Lung (tissue), 12 donors: ENCODE data around the gene FBXO31. TPM values are rescaled to one million over a fixed set of nuclear protein-coding genes. Genes with fewer than 3 reads are reported as not detected.
A peak's percentile ranks its signal among the peaks of the same experiment; 100 is the strongest.

Source experiments
- ATAC-seq: fragments of 200-7000 bp; cut with Tn5 transposase; one replicate; pipeline ENCODE4 v1.9.1; 2020; ENCODE audit warnings: moderate number of reproducible peaks; ENCODE audit not compliant: insufficient read depth, low FRiP score
- DNase-seq, 3 donors: peaks; one replicate each; pipeline ENCODE4 v3.0.0-alpha.2; 2013 to 2017
- H3K27ac ChIP-seq, 2 donors: one replicate each; pipeline ENCODE4 v1.5.1; 2013; ENCODE audit warnings: mild to moderate bottlenecking in 2 of 2, moderate library complexity in 2 of 2, control low read depth in 1 of 2, inconsistent platforms in 1 of 2, low read depth in 1 of 2, low read length in 1 of 2
- H3K27me3 ChIP-seq, 3 donors: one replicate each; pipeline ENCODE4 v1.5.1; 2013; ENCODE audit warnings: low read length in 2 of 3; ENCODE audit not compliant: control insufficient read depth in 3 of 3, insufficient read depth in 3 of 3
- H3K36me3 ChIP-seq, 4 donors: one replicate each; pipeline ENCODE4 v1.5.1; 2013; ENCODE audit warnings: low read length in 4 of 4, mild to moderate bottlenecking in 1 of 4, moderate library complexity in 1 of 4; ENCODE audit not compliant: control insufficient read depth in 4 of 4, insufficient read depth in 4 of 4
- H3K4me1 ChIP-seq, 5 donors: one replicate each; pipeline ENCODE4 v1.5.1; 2013; ENCODE audit warnings: low read length in 5 of 5, mild to moderate bottlenecking in 2 of 5, moderate library complexity in 1 of 5; ENCODE audit not compliant: control insufficient read depth in 5 of 5, insufficient read depth in 5 of 5
- H3K4me3 ChIP-seq: one replicate; pipeline ENCODE4 v1.5.1; 2013; ENCODE audit warnings: mild to moderate bottlenecking, control low read depth, moderate library complexity
- H3K9ac ChIP-seq, 2 donors: one replicate each; pipeline ENCODE4 v1.5.1; 2013; ENCODE audit warnings: low read length in 2 of 2, control low read depth in 1 of 2; ENCODE audit not compliant: insufficient read depth in 1 of 2
- H3K9me3 ChIP-seq, 4 donors: one replicate each; pipeline ENCODE4 v1.5.1; 2013; ENCODE audit warnings: low read length in 3 of 4, mild to moderate bottlenecking in 1 of 4, moderate library complexity in 1 of 4; ENCODE audit not compliant: control insufficient read depth in 4 of 4, insufficient read depth in 3 of 4
- CTCF ChIP-seq: IDR thresholded peaks from 2 replicates; pipeline ENCODE4 v1.5.1; 2012; ENCODE audit warnings: mild to moderate bottlenecking; ENCODE audit errors: control extremely low read depth, extremely low read depth
- WGBS, 2 donors: extraction: QIAGEN DNeasy Blood & Tissue Kit; methylation state at CpG; one replicate each; pipeline ENCODE4 v1.1.7; 2013; 5-methylcytosine and 5-hydroxymethylcytosine counted together
- polyA plus RNA-seq, 2 donors: library from polyadenylated mRNA; stranded (reverse); fragments of 200-250 nt; gene quantifications; one replicate each; pipeline ENCODE4 v1.2.1, GENCODE V29; 2013
- total RNA-seq, 2 donors: library from RNA; depleted of rRNA in 1 of 2; stranded (reverse); fragments of >200 nt in 1 of 2; gene quantifications; one replicate each; pipeline ENCODE4 v1.2.1, GENCODE V29; 2014 to 2021
- donor health status: control.
- donor health status: control.
- donor health status: Bipolar disorder and iron deficiency.
- donor health status: healthy.
- donor health status: DM: yes; HTN: yes; CAD: no.

Gene FBXO31
- total and polyA plus RNA-seq, 4 donors, result 10.1 to 35.1 (median 23.2) TPM

GRCh38 chr16:87352818-87353217, 30.8 kb downstream of the FBXO31 start:
- H3K36me3 ChIP-seq, result peaks cover 0 to 8% (median under 1%) of the 10 kb centered on the region in 4 donors
- H3K27me3 ChIP-seq, result no peaks in the 10 kb centered on the region
- no peak overlapping the region for H3K4me3 ChIP-seq
- TF ChIP-seq CTCF, result no peak
- no peak overlapping the region for H3K9ac ChIP-seq
- 96 to 98% methylated on average over 15 of the region's 15 CpGs for WGBS, 2 donors
- DNase-seq (no peak), ATAC-seq (no peak)
- H3K9me3 ChIP-seq, result no peaks in the 10 kb centered on the region
- no peak overlapping the region for H3K27ac ChIP-seq
- peaks cover 0 to 9% (median 0%) of the 10 kb centered on the region in 5 donors for H3K4me1 ChIP-seq

- ATAC-seq (no peak), DNase-seq (no peak)
- H3K9ac ChIP-seq, result no peak overlapping the region
- WGBS, 2 donors, result 79 to 81% methylated on average over 9 of the region's 9 CpGs
- H3K27me3 ChIP-seq, result no peaks in the 10 kb centered on the region
- no peak for TF ChIP-seq CTCF
- peaks cover 0 to 9% (median 0%) of the 10 kb centered on the region in 5 donors for H3K4me1 ChIP-seq
- no peak overlapping the region for H3K27ac ChIP-seq
- no peaks in the 10 kb centered on the region for H3K9me3 ChIP-seq
- H3K4me3 ChIP-seq, result no peak overlapping the region
- peaks cover 0 to 9% (median 6%) of the 10 kb centered on the region in 4 donors for H3K36me3 ChIP-seq
These were observed 32.3 kb downstream of the FBXO31 start for GRCh38 chr16:87351320-87351698.

DNA sequence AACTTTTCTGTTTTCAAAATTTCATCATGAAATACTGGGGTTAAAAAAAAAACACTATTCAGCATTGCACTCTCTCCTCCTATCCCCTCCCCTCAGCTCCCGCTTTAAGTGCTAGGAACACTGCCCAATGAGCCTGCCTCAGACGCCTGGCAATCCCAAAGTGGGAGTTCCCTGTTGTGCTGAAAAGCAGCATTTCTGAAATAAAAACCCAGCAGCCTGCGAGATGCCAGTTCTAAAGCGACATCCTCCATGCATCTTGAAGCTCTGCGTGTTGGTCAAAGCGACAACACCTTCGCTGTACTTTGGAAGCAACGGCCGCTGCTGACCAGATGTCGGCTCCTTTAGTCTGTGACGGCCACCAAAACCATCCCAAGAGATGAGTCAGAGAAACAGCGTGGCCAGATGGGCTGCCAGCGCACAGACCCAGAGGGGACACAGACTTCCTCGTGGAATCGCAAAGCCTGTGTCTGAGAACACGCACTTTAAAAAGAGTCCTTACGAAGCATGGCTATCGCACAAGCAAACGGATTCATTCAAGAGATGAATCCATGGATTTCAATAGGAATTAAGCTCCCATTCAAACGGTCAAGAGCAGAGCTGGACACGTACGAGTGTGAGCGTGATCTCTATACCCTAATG, 32.8 kb downstream of the FBXO31 start:
- DNase-seq (peak in 2 of 3 donors; percentile 73 to 79), ATAC-seq (no peak)
- Histone ChIP-seq H3K9ac (no peak overlapping the region), H3K27me3 (no peaks in the 10 kb centered on the region), H3K27ac (no peak overlapping the region), H3K36me3 (peaks cover 0 to 12% (median 6%) of the 10 kb centered on the region in 4 donors), H3K9me3 (no peaks in the 10 kb centered on the region), H3K4me3 (no peak overlapping the region), H3K4me1 (peaks cover 0 to 9% (median 0%) of the 10 kb centered on the region in 5 donors)
- 77 to 86% methylated on average over 23 of the region's 23 CpGs for WGBS, 2 donors
- no peak for TF ChIP-seq CTCF

- 90 to 93% methylated on average over 8 of the region's 8 CpGs for WGBS, 2 donors
- DNase-seq (no peak), ATAC-seq (no peak)
- no peak overlapping the region for H3K27ac ChIP-seq
- no peaks in the 10 kb centered on the region for H3K27me3 ChIP-seq
- peaks cover 0 to 9% (median 2%) of the 10 kb centered on the region in 5 donors for H3K4me1 ChIP-seq
- H3K4me3 ChIP-seq, result no peak overlapping the region
- H3K36me3 ChIP-seq, result peaks cover 0 to 15% (median 5%) of the 10 kb centered on the region in 4 donors
- H3K9me3 ChIP-seq, result no peaks in the 10 kb centered on the region
- no peak overlapping the region for H3K9ac ChIP-seq
- no peak for TF ChIP-seq CTCF
These were observed 33.5 kb downstream of the FBXO31 start for GRCh38 chr16:87350031-87350430.
